ENCODE results near the gene FHIP1B.

FHIP1B gene

DNA sequence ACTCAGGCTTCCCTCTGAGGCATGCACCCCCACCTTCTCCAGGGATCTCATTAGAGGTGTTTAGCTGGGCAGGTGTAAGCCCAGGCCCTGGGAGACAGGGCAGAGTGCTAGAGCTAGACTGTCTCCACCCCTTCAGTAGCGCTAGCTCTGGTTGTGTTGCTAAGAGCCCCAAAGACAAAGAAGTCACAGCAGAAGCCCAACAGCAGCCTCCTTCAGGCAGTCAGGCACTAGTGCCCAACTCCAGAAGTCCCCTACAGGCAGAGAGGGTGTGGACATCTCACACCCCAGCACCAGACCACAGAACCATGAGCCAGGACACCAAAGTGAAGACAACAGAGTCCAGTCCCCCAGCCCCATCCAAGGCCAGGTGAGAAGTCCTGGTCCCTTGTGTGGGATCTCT is 4.5 kb upstream of the FHIP1B start, which contains the start of gene CNGA4:
CNGA4 (plus strand) TSS at position 188 of the 400 bp plus-strand sequence; CDS start at position 306, 118 bp downstream.
- no peak for DNase-seq

DNA sequence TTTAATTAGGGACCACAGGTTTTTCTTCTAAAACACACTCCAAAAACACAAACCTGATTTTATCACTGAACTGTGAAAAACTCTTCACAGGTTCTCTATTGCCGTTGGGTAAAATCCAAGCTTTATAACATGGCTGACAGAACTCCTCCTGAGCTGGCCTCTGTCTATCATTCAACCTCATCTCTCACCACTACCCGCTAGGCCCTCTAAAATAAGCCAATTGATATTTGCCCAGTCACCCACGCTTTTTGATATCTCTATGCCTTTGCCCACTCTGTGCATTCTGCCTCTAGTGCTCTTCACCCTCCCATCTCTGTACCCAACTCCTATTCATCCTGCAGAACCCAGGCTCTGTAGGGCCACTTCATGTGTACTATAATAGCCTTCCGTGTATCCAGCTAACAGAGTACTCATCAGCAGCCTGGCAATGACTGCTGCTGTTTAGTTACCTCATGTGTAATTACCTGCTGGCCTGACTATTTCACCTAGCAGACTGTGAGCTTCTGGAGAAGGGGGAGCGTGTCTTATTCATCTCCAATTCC is 3.4 kb upstream of the FHIP1B start:
- DNase-seq: no peak

DNA sequence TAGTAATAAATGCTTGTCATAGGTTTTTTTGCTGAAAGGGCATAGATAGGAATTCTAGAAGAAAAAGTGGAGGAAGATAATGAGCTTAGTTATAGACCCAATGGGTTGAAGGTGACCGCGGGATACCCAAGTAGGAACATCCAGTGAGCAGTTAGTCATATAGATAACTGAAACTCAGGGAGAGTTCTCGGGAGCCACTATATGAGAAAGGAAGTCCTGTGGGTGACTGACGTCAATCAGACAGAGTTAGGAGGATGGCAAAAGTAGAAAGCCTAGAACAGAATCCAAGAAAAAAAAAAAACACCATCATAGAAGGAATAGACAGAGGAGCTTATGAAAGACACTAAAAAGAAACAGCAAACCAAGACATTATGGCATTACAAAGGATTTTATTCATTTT is 2.8 kb upstream of the FHIP1B start:
- no peak for DNase-seq

DNA sequence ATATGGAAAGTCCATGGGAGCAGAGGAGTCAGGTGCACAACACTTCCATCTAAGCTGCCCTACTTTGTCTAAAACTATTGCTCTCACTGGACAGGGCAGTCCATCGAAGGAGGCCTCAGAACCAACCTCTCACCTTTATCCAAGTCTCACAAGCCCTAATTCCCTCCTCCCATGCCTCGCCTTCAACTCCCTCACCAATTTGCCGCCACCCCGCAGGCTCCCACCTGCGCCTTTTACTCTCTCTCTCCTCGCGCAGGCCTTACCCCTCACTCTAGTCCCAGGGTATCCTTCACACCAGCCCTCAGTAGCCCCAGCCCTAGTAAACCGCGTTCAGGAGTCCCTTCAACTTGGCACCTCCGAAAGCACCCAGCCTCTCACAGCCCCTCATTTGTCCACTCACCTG is 451 bp downstream of the FHIP1B start:
- DNase-seq: no peak

DNA sequence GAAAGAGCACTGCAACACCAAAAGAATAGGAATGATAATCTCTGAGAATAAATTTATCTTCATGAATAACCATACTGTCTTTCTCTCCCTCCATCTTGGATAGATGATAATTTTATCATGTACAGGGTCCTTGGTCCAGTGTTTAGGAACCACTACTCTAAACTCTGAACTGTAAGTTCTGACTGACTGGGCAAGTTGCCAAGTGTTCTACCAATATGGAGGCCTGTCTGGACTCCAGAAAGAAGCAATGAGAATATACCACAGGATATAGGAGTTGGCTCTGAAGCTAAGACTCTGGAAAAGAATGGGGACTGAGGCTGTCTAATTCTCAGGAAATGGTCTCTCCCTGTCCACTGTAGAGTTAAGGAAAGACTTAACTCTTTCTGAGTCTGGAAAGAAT is 1.5 kb downstream of the FHIP1B start:
- no peak for DNase-seq

DNA sequence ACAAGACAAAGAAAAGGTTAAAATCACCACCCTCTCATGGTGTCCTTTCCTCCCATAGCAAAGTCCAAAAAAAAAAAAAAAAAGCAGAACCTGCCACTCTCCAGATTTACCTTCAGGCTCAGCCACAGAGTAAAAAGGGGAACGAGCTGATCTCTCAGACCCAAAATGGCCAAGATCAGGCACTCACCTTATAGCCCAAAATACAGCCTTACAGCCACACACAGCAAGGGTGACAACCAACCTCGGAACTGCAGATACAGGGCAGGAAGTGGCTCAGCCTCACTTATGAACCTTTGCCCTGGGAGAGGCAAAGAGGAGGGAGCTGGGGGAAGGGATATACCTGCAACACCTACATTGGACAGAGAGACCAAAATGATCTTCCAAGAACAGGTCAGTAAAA is 4.5 kb downstream of the FHIP1B start:
- no peak for DNase-seq

DNA sequence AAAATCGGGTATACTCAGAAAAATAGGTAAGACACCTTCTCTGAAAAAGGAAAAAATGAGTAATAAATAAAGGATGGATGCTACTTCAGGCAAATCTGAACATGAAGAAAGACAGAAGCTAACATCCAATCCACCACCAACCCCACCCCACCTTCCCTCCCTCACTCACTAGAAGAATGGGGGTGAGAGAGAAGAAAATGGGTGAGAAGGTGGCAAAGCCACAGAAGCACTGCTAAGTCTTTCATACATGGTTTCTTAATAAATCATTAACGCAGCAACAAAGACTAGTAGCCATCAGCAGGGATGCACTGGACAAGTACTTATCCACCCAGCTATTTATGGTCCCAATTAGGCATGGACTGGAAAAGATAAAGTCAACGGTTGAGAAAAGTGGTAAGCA is 5.9 kb downstream of the FHIP1B start:
- DNase-seq: no peak

DNA sequence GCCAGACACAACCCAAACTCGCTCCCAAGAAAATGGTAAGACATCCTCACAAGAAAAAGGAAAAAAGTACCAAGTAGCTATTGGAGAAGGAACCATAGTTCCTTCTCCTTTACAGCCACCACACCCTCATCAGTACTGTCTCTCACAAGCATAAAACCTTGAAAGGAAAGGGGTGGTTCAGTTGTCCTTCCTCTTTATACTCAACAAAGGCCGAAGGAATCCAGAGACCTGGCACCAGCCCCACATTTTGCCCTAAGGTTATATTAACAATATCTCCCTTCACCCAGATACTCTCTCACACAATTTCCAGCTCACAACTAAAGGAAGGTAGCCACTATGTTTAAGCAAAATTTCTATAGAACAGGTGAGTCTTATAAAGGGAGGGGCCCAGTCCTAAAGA is 8.5 kb downstream of the FHIP1B start:
- no peak for DNase-seq

DNA sequence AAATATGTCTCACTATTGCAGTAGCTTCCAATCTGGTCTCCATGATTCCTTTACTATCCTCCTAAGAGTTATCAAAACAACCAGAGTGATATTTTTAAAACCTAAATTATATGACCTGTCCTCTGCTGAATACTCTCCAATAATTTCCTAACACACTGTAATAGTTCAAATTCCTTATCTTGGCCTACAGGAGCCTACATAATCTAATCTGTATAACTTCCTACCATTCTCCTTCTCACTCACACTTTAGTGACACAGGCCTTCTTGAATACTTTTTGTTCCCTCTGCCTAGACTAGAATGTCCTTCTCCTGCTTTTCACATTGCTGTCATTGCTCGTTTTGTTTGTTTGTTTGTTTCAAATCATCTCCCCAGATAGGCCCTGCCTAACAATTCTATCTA is 9.4 kb downstream of the FHIP1B start:
- no peak for DNase-seq

DNA sequence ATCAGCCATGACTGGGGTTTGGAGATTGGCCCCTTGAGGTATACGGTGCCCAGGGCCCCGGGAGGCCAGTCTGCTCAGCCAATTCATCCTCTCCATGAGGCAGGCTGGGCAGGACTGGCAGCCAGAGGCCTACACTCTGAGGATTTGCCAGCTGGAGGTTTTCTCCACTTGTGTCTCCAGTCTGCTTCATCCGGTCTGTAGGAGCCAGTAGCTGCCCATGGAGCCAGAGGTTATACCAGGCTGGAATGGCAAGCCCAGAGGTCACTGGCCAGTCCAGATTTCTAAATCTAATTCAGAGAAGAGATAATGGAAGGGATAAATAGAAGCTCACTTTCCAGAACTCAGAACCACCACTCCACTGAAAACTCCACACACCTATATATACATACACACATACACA is 10.0 kb downstream of the FHIP1B start:
- DNase-seq: no peak

DNA sequence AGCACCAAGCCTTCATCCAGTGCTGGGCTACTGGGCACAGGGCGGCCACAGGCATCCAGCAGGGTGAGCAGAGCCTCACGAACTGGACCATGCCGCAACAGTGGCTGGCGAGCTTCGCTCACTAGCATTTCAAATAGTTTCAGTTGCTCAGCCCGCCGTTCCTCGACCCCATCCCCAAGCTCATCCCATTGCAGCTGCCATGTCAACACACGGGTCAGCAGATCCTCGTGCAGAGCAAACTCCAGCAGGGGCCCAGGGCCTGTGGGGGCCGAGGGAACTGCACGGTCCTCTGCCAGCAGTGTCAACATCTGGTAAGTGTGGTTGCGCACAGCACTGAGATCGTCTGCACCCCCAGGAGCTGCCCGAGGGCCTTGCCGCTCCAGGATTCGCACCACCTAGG is 10.6 kb downstream of the FHIP1B start:
- DNase-seq: no peak

DNA sequence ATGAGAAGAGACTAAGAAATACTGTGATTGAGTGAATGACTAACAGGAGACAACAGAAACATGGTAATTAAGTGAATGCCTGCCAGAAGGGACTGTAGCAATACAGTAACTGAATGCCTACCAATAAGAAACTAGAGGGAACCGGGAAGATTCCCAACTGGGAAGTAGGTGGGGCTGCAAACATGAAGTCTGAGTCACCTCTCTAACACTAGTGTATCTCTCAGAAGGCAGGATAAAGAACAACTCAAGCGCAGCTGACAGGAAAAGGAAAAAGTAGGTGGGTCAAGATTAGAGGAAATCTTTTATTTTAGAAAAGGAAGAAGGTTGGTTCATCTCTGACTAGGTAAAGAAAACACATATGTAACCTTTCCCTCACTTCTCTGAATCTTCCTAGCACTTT is 15.1 kb downstream of the FHIP1B start:
- no peak for DNase-seq

DNA sequence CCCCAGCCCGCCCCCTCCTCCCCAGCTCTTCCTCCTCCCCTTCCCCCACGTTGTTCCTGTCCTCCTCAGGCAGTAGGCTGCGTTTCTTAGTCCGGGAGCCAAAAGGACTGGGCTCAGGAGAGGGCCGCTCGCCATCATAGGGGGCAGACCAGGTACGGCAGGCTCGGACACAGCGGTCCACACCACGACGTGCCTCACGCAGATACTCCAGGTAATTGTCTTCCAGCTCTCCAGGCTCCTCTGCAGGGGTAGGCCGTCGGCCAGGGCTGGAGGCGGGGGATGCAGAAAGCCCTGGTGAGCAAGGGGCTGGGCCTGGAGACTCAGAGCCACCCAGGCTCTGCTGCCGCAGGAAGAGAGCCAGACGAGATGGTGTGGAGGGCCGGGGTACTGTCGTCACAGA is 16.7 kb downstream of the FHIP1B start:
- no peak for DNase-seq

DNA sequence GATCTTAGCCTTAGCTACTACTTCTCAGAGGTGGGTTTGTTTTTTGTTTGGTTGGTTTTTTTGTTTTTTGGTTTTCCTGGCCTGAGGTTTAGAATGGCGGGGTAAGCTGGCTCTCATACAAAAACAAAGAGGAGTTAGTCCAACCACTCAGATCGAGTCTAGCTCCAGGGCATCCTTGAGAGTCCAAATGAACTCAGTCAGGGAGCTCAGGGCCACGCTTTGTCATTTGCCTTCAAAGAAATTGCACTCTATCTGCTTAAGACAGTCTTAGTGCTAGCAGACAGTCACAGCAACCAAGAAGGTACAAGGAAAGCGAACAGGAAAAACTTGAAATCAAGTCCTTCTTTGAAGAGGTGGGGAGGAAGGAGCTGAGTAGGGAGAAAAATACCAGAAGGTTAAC is 17.9 kb downstream of the FHIP1B start:
- no peak for DNase-seq

DNA sequence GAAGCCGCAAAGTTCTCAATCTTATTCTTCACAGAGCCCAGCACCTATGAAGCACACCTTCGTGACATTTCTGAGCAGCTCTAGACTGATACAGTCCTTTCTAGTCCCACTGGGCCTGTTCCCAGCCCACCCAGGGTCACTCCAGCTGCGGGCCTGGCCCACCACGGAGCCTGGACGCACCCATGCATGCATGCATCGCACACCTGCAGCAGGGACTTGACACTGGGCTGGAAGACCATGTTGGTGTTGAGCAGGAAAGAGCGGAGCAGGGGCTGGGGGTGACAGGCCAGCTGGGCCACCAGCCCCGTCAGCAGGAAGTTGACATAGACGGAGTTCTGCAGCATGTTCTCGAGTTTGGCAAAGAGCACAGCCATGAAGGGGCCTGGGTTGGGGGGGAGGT is 19.9 kb downstream of the FHIP1B start:
- DNase-seq: no peak

DNA sequence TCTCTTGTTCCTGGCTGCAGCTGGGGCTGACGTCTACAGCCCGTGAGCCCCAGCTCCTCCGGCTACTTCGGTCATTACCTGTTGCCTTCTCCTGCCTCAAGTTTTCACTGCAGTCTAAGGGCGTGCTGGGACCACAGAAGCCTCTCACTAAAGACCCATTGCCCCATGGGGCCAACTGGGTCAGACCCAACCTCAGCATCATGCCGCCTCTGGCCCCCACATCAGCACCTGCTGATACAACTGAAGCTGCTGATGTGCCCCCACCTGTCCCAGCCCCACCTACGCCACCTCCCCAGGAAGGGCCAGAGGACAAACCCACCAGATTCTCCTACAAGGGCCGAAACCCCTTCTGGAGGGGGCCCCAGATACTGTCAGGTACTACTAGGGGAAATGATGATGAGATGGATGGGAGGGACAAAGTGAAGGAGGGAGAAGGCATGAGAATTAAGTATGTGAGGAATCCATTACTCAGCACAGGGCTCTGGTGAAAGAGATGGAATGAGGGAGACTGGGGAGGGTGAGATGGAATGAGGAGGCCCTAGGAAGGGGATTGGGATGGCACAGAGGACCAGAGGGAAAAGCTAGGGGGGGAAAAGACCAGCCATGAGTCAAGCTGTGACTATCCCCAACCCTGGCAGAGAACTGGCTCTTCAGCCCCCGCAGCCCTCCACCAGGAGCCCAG is 24.0 kb downstream of the FHIP1B start:
- DNase-seq: no peak

DNA sequence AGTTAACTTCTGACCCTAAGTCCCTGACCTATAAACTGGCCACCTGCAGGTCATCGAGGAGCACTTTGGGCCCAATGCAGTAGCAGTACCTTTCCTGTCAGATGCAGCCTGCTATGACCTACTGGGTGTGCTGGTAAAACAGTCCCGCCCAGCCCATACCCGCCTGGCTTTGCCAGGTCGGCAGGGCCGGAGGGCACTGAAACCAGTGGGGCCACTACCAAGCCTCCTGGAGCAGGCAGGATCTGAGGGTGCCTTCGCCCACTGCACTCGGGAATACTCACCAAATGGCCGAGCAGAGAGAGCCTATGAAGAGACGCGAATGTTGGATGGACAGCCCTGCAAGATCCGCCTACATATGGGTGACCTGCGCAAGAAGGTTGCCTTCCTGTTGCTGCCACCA is 24.6 kb downstream of the FHIP1B start:
- no peak for DNase-seq

DNA sequence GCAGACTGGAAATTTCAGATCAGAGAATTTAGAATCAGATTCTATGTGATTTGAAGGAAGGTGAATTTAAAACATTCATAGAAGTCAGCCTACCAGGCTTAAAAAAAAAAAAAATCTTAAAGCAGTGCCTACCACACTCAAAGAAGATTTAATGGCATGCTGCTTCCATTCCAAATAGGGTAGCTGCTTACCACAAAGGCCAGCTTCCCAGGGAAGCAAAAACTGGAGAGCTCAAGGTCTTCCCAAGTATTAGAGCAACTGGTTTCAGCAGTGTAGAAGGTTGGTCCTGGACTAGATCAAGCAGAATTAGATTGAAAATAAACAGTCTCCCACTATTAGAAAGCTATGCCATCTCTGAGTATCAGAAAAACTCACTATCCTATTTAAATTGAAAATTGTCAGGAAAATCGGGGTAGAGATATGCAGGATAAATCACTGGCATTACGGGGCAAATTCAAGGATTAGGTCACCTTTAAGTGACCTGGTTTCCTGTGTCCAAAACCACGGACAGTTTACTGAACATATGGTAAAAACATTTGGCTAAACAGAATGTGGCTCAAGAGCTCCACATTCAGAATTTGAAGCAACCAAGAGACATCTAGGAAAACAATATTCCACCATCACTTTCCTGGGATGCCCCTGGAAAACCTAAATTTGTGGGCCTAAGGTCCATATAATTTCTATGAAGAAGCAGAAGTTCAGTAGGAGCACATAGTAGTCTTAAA is 27.8 kb downstream of the FHIP1B start:
- DNase-seq: no peak

DNA sequence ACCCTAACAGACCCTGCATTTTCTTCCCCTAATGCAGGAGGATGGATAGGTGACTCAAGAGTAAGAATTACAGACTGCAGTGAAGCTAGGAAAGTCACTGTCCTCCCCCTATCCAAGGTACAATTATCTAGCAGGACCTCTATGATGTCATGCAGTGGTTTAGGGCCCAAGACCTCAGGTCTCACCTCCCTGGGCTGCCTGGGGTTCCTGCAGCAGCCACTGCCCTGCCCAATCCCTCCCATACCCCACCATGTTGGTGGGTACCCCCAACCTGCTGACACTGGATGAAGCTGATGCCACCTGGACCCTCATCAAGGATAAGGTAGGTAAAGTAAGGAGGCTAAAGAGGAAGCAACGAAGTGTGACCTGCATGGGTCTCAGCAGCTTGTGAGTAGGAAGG is 29.1 kb downstream of the FHIP1B start, which contains the start of gene C11orf42:
C11orf42 (plus strand) TSS at position 192 of the 400 bp plus-strand sequence; CDS start at position 251, 59 bp downstream.
- DNase-seq: no peak

DNA sequence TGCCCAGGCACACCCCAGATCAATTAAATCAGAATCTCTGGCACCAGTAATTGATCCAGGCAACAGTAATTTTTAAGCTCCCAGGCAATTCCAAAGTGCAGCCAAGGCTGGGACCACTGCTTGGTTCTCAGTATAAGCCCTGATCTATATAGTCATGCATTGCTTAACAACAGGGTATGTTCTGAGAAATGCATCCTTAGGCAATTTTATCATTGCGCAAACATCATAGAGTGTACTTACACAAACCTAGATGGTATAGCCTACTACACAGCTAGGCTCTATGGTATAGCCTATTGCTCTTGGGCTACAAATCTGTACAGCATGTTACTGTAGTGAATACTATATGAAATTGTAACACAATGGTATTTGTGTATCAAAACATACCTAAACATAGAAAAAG is 29.7 kb downstream of the FHIP1B start:
- DNase-seq: no peak

DNA sequence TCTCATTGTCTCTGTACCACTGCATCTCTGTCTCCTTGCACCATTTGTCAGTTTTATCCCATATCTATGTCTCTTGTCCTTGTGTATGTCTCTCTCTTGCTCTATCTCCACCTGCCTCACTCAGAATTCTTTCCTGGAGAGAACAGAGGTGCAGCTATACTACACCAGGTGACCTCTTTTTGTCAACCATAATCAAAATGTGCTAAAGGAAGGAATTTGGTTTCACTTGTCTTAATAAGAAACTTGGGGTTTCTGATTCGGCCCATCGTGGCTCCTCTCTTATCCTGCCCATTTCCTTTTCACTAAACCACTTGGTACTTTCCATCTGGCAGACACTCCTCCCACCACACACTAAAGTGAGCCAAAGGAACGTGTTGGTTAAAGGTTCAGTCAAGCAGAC is 31.1 kb downstream of the FHIP1B start:
- DNase-seq: no peak

DNA sequence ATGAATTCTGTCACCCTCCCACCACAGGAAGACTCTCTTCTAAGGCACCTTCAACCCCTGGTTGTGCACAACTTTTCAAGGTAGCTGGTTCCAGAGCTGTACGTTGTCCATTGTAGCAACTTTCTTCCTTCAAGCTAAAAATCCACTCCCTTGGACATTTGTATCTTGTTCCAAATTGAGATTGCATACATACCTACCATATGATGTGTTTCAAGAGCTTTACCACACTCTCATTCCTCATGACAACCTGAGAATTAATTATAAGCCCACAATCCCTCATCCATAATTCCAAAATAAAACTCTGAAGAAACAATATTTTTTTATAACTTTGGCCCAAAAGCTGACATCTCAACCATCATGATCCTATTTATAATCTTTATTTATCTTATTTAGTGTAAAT is 32.4 kb downstream of the FHIP1B start:
- DNase-seq: no peak

DNA sequence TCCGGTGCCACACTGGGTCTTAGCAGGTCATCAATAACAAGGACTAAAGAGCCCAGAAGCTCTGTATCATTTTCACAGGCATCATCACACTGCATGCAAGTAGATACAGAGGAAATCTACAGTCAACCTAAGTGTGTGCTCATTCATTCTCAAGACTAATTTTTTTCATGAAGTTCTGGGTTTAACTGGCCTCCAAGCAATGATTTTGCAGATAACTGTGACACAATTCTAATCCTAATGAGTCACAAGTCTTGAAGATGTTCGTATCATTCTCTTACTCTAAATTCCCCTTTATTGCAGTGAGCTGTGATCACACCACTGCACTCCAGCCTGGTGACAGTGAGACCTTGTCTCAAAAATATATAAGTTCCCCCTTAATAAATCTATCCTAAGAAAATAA is 33.0 kb downstream of the FHIP1B start:
- DNase-seq: no peak

DNA sequence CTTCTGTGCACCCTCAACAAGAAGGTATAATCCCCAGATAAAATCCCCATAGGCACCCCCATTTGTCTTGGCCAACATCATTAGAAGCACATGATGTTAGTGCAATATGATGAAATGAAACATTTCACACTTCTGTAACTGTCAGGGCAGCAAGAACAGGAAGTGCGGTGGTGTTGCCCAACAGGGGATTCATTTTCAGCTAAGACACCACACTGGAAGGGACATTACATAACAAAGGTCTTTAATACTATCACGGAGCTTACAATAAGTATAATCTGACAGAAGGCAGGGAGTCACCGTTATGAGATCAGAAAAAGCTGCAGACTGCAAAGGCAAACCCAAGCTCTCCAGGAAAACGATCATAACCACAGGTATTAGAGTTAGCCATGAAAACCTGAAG is 33.5 kb downstream of the FHIP1B start:
- no peak for DNase-seq
